GM21381 (cell line): Measurements from ENCODE around the gene PPP4R3A.
"Not testable (repeated sequence)": the region's sequence is repeated elsewhere in the genome, so short reads cannot be mapped to it uniquely, and the experiment has no call there.

Experiments
- ATAC-seq: cut with Tn5 transposase; IDR thresholded peaks from one replicate; pipeline ENCODE4 v1.9.1; 2021; ENCODE audit warnings: mild to moderate bottlenecking, moderate library complexity; ENCODE audit not compliant: unreplicated experiment

The PPP4R3A gene

DNA sequence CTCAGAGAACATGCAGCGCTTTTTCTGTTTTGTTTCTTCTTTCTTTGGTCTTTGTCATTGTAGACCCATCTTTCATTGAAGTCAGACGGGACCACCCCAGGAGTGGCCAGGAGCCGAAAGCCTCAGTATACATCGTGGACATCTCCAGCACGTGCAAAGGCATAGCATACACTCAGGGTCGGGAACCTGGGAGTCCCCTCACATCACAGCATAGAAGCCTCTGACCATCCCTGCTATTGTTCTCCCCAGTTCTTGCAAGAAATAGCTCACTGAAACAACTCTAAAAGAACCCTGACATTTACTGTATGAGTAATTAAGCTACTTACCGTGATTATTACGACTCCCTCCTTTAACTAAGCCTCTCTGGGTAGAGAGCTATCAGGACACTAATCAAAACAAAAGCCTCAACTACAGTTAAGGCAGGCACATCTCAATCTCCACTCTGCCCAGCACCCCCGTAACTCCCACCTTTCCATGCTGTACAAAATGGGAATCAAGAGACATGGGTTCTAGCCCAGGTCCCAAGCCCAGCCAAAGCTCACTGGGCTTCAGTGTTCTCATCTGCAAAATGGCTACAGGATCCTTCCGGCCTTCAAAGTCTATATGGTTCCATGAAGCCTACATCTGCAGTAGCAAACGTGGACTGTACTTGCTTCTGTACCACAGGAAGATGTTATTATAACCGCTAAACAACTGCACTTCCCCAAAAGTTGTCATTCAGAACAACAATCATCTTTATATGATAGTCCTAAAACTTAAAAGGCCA is 99.2 kb downstream of the PPP4R3A start:
- ATAC-seq, result no peak

DNA sequence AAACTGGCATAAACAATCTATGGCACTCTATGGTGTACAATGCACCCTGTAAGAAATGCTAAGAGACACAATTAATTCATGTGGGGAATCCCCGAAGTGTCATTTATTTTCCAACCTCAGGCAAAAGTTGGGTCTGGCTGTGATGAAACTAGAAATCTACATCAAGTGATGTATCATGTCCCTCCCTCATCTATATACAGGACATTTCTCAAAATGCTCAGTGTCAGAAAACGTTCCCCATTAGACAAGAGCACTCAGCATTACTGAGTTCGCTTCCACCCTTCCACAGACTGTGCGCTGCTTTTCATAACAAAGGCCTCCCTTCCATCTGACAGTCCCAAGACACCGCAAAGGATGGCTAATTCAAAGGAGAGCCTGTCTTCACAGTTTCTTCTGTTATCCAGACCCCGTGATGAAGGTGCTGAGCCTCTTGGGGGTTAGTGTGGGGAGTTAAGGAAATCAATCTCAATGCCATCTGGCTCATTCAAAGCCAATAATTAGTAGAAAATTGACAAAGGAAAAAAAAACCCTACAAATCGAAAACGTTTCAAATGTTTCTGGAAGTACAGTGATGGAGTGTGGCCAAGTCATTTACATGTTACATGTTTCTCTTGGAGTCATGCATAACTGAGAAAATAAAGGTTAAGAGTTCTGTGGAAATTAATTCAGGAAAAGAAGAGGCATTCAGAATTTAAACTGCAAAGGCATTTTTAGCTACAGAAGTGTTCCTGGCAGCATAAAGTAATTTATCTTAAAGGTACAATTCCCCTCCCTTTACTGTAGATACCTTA is 100.0 kb downstream of the PPP4R3A start:
- ATAC-seq, result no peak

DNA sequence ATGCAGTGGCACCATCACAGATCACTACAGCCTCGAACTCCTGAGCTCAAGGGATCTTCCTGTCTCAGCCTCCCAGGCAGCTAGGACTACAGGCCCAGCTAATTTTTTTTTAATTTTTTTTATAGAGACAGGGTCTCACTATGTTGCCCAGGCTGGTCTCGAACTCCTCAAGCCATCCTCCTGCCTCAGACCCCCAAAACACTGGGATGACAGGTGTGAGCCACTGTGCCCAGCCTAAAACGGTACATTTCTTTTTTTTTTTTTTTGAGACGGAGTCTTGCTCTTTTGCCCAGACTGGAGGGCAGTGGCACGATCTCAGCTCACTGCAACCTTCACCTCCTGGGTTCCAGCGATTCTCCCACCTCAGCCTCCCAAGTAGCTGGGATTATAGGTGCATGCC is 100.9 kb downstream of the PPP4R3A start:
- ATAC-seq, result not testable (repeated sequence)
